ENCODE measurements around the gene CPSF6. TPM values are rescaled to one million over a fixed set of nuclear protein-coding genes. Genes with fewer than 3 reads are reported as not detected.
A peak's percentile ranks its signal among the peaks of the same experiment; 100 is the strongest.

Gene CPSF6
- total RNA-seq, 1 donor from 2014 or later, result 35.6 TPM

GRCh38 chr12:69214169-69214568 is 25.2 kb upstream of the CPSF6 start:
- H3K36me3 ChIP-seq (ENCODE audit: control insufficient read depth, insufficient read depth, low read length), result no peaks in the 10 kb centered on the region
- no peak for TF ChIP-seq CTCF (IDR thresholded peaks at IDR 0.05; ENCODE audit: insufficient read depth, low read length, poor library complexity, severe bottlenecking)
- no peak for DNase-seq (ENCODE audit: low read depth)
- H3K4me3 ChIP-seq (ENCODE audit: low read depth, low read length), result no peak overlapping the region
- no peaks in the 10 kb centered on the region for H3K27me3 ChIP-seq (ENCODE audit: control insufficient read depth, insufficient read depth, low read length)

- no peak overlapping the region for H3K4me3 ChIP-seq (ENCODE audit: low read depth, low read length)
- peak; percentile 43 for DNase-seq (ENCODE audit: low read depth)
- H3K27me3 ChIP-seq (ENCODE audit: control insufficient read depth, insufficient read depth, low read length), result no peaks in the 10 kb centered on the region
- H3K36me3 ChIP-seq (ENCODE audit: control insufficient read depth, insufficient read depth, low read length), result no peaks in the 10 kb centered on the region
- no peak for TF ChIP-seq CTCF (IDR thresholded peaks at IDR 0.05; ENCODE audit: insufficient read depth, low read length, poor library complexity, severe bottlenecking)
Measured at GRCh38 chr12:69225251-69225910, 14.0 kb upstream of the CPSF6 start.

DNA sequence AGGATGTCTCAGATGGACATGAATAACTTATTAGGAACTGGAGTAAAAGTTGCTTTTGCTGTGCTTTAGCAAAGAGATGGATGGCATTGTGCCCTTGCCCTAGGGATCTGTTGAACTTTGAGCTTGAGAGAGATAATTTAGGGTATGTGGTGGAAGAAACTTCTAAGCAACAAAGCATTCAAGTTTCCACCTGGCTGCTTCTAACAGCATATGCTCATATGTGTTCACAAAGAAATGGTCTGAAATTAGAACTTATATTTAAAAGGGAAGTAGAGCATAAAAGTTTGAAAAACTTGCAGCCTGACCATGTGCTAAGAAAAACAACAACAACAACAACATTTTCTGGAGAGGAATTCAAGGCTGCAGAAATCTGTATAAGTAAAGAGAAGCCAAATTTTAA is 7.9 kb upstream of the CPSF6 start:
- DNase-seq (ENCODE audit: low read depth), result no peak
- Histone ChIP-seq H3K36me3 (ENCODE audit: control insufficient read depth, insufficient read depth, low read length) (no peaks in the 10 kb centered on the region), H3K27me3 (ENCODE audit: control insufficient read depth, insufficient read depth, low read length) (no peaks in the 10 kb centered on the region), H3K4me3 (ENCODE audit: low read depth, low read length) (no peak overlapping the region)
- no peak for TF ChIP-seq CTCF (IDR thresholded peaks at IDR 0.05; ENCODE audit: insufficient read depth, low read length, poor library complexity, severe bottlenecking)

DNA sequence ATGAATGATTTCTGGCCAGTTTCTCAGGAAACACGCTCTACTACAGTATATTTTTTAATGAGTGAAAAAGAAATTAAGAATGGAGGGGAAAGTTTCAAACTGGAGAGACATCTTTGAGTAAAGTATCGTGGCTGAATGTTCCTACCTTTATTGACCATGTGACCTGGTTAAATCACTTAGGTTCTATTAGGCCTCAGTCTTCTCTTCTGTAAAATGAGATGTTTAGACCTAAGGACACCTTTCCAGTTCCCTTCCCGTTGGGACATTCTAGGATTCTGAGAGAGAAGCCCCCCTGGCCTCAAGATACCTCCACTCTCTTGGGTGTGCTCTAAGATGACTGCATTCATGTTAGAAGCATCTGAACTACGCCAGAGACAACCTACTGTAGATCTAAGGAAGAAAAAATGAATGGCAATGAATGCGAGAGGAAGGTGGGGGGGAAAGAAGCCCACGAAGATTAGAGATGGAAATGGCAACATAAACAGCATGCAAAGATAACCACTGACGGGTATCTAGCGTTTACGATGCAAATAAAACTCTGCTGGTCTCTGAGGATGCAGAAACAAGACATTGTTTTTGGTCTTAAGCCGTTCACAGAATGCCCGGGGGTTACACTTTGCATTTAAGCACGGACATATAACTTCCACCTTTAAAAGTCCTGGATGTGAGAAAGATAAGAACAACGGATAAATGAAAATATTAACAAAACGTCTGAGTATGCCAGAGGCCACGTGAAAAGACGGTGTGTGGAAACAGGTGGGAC is 599 bp upstream of the CPSF6 start:
- peak overlapping the region; percentile 49 for H3K4me3 ChIP-seq (ENCODE audit: low read depth, low read length)
- H3K36me3 ChIP-seq (ENCODE audit: control insufficient read depth, insufficient read depth, low read length), result no peaks in the 10 kb centered on the region
- DNase-seq (ENCODE audit: low read depth), result no peak
- no peak for TF ChIP-seq CTCF (IDR thresholded peaks at IDR 0.05; ENCODE audit: insufficient read depth, low read length, poor library complexity, severe bottlenecking)
- H3K27me3 ChIP-seq (ENCODE audit: control insufficient read depth, insufficient read depth, low read length), result no peaks in the 10 kb centered on the region

DNA sequence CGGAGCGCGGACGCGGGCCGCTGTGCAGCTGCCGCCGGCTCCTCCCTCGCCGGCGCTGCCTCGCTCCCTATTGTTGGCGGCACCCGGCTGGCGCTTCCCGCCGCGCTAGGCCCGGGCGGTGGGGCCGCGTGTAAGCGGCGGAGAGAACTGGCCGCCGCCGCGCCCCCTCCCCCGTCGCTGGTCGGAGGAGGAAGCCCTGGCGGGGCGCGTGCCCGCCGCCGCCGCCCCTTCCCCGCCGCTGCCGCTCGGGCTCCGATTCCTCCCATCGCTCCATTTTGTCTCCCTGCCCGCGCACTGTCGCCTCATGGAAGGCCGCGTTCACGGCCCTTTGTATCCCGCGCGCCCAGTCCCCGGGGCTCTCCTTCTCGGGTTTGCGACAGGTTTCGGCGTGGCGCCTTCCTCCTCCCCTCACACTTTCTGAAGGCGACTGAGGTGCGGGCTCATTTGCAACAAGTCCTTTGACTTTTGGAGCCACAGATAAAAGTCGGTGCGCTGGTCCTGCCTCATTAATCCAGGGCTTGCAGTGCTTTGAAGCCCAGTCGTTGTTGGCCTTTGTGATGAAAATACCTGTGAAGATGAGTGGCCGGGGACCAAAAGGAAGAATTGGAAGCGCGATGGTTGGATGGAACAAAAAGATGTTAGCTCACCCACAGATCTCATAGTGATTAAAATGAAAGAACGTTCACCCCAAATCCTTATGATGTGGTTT is 707 bp downstream of the CPSF6 start:
- Histone ChIP-seq H3K27me3 (ENCODE audit: control insufficient read depth, insufficient read depth, low read length) (no peaks in the 10 kb centered on the region), H3K4me3 (ENCODE audit: low read depth, low read length) (peak overlapping the region; percentile 58), H3K36me3 (ENCODE audit: control insufficient read depth, insufficient read depth, low read length) (no peaks in the 10 kb centered on the region)
- no peak for TF ChIP-seq CTCF (IDR thresholded peaks at IDR 0.05; ENCODE audit: insufficient read depth, low read length, poor library complexity, severe bottlenecking)
- no peak for DNase-seq (ENCODE audit: low read depth)

Measured in kidney epithelial cell (primary cell).